Kidney capillary endothelial cell (primary cell): ENCODE data around the gene ANKLE2.
"Not testable (repeated sequence)": the region's sequence is repeated elsewhere in the genome, so short reads cannot be mapped to it uniquely, and the experiment has no call there.

Experiments
- DNase-seq: peaks from one replicate; pipeline ENCODE4 v3.0.0-alpha.2; 2018; ENCODE audit warnings: low spot score

Gene ANKLE2

DNA sequence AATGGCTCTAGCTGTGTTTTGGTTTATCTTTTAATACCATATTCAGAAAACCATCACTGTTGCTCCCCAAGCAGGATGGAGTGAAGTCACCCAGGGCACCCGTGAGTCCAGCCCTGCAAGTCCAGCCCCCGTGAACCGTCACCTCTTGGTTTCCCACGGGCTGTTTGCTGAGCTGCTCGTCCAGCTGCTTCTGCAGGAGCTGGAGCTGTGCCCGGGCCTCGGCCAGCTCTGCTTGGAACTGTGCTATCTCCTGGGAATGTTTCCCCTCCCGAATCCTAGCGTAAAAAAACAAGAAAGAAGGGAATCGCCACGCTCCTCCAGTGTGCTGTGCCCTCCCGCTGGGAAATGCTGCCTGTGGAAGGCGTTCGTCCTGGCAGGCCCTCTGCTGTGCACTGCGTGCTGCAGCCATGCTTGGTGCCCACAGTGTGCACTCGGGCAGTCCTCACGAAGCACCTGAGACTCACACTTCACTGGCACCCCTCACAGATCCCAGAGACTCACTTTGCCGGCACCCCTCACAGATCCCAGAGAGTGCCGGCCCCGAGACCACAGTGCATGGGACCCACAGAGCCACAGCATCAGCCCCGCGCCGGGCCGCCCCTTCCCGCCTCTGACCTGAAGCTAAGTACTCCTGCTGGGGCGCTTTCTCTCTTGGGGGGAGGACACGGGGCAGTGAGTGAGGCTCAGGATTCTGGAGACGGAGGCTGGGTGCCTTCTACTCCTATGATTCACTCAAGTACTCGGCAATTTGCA is 15.4 kb upstream of the ANKLE2 start:
- DNase-seq, result no peak

DNA sequence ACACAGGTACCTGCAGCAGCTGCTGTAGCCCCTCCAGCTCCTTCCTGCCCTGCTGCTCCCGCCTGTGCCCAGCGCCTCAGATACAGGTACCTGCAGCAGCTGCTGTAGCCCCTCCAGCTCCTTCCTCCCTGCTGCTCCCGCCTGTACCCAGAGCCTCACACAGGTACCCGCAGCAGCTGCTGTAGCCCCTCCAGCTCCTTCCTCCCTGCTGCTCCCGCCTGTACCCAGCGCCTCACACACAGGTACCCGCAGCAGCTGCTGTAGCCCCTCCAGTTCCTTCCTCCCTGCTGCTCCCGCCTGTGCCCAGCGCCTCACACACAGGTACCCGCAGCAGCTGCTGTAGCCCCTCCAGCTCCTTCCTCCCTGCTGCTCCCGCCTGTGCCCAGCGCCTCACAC is 14.6 kb upstream of the ANKLE2 start:
- DNase-seq, result not testable (repeated sequence)

DNA sequence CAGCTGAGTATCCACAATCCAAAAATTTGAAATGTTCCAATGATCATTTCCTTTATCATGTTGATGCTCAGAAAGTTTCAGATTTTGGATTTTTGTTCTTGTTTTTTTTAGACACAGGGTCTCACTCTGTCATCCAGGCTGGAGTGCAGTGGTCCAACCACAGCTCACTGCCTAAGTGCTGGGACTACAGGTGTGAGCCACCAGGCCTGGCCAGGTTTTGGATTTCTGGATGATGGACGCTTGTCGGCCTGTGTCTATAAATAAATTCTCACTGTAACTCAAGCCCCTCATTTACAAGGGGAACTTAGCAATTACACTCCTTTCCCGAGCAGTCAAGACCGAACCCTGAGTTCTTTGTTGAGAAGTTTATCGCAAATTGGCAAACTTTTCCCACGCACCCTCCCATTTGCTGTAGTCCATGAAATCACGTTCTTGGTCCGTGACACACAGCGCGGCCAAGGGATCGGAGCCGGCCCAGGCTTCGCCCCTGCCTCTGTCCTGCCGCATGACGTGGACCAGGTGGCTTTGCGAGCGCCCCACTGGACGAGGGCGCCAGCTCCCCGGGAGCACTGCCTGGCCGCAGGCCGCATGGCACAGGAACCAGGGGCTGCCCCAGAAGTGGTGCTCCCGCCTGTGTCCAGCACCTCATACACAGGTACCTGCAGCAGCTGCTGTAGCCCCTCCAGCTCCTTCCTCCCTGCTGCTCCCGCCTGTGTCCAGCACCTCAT is 14.0 kb upstream of the ANKLE2 start:
- DNase-seq, result no peak

DNA sequence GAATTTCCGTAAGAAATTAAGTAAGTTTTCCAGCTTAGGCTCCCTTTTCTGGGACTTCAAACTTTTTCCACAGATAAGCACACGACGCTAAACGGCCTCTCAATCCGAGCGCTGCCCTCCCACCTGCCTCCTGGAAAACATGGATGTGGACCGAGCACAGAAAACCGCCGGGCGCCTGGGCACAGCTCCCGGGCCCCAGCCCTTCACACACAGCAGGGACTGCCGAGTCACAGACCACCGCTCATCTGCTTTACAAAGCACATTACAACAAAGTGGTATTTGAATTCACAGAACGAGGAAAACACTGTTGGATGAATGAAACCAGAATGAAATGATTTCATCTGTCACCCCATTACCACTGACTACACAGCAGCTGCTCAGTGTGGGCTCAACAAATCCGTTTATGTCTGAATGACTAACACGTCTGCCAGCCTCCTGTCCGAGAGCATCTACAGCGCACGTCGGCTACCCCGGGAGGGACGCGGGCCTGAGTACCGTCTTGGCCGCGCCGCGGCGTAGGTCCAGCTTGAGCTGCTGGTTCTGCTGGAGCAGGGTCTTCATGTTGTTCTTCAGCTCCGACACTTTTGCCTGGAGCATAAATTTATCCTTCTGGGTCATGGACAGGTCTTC is 13.1 kb upstream of the ANKLE2 start:
- DNase-seq, result no peak

DNA sequence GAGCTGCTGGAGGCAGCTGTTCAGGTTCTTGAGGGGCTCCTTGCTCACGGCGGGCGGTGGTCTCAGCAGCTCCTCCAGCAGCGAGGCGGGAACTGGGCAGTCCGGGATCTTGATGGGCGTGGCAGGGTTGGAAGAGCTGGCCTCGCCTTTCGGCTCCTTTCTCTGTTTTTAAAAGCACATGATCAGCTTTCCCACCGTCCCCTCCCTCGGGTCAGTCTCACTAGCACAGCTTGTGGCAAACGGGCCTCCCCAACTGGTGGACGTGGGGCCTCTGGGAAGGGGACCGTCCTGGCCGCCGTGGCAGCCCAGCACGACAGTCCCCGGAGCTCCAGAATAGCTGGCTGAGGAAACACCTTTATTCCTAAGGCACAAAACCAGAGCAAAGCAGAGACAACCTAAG is 12.5 kb upstream of the ANKLE2 start:
- no peak for DNase-seq

DNA sequence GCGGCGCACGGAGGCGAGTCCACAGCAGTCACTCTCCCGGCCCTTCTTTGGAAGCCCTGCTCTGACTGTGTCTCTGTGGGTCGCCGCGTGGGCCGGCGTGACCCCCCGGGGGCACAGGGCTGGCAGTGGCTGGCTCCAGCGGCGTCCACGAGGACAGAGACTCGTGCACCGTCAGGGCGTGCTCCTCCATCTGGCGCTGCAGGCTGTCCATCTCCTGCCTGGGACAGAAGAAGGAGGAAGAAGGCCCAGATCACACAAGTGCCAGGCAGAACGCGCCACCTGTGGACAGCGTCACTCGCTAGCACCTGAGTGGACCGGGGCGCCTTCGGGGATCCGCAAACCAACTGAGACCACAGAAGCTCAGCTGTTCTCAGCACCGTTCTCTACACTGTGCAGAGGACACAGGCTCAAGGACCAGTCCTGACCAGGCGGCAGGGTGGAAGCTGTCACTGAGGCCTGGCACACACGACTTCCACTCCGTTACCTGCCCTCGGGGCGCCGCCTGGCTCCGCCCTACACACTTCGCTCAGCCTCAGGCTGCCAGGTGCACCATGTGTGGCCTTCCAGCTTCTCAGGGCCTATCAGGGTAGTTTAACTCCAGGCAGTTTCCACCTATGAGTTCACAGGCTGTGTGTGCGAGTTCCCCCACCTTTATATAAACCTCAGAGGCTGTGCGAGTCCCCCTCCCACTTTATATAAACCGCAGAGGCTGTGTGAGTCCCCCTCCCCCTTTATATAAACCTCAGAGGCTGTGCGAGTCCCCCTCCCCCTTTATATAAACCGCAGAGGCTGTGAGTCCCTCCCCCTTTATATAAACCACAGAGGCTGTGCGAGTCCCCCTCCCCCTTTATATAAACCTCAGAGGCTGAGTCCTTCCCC is 11.7 kb upstream of the ANKLE2 start:
- no peak for DNase-seq

DNA sequence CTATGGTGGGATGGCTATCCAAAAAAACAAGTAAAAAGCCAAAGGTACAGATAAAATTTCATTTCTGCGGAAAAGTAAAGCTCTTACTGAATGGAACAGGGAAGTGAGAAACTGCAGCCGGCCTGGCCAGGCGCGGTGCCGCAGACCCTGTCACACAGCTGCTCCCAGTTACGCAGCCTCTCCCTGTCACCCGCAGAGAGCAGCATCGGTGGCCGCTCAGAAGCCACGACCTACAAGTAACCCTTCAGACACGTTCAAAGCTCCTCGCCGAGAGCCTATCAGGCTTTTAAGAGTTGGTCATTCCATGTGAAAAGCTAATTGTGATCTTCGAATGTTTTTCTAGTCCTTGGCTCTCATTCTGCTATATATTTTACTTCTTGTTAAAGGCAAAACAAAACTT is 11.0 kb upstream of the ANKLE2 start:
- no peak for DNase-seq

DNA sequence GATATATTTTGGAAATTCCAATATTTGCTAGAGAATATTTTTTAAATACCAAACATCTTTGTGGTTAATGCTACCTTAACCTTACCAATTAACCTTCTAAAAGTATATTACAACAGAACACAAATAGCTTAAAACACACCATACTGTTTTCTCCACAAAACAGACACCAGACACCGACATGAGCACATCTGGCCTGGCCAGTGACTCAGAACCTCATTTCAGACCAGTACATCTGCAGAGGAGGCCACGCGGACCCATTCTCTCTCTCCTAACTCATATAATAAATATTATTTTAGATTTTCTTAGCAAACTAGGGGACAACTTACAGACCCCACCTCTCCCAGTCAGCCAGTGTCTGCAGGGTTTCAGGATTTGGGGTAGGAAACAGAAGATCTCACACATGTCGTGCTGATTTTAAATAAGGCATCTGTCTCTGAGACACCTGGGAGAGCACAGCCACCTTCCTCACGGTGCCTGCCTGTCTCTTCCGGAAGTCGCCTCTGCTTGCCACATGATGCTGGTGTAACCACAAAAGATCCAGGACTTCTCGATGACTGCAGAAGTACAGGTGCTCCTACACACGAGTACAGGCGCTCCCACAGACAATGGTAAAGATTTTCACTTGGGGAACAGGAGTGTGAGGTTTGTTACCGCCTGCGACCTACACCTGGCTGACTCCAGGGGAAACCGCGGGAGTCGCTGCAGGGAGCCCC is 9.7 kb upstream of the ANKLE2 start:
- no peak for DNase-seq

DNA sequence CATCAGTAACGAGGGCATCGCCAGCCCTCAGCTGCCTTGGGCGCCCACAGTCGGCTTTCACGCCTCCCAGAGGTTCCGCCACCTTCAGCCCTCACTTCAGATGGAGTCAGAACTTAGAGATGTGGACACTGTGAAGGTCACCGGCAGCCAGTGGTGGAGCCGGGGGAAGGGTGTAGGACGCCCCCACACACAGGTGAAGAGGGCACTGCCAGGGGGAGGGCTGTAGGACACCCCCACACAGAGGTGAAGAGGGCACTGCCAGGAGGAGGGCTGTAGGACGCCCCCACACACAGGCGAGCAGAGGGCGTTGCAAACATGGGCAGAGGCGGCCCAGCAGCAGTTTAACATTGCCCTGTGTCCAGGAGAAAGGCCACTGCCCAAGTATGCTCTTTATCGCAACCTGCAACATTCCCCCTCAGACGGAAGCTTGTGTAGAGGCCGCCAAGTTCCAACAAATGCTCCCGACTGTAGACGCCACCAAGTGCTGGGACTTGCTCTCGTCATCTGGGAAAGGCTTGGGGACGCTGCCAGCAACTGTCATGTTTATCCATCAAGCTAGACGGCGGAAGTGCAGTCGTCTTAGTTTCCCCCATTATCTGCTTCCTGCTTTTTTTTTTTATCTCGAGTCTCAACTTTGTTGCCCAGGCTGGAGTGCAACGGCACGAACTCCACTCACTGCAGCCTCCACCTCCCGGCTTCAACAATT is 4.9 kb upstream of the ANKLE2 start:
- peak; percentile 85 for DNase-seq

DNA sequence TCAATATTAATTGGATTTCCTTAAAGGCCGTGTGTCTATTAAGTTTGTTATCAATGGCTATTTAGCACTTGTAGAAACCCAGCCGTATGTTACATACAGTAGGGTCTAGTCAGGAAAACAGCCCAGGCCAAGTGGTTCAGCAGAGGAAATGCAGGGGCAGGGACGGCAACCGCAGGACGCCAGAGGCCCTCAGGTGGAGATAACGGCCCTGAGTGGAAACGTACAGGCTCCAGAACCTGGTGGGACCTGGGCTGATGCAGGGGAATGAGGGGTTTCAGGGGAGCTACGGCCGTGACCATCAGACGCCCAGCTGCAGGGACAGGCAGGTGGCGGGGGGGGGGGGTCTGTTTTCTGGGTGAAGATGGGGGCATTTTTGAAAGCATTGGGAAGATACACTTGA is 3.7 kb upstream of the ANKLE2 start:
- no peak for DNase-seq

DNA sequence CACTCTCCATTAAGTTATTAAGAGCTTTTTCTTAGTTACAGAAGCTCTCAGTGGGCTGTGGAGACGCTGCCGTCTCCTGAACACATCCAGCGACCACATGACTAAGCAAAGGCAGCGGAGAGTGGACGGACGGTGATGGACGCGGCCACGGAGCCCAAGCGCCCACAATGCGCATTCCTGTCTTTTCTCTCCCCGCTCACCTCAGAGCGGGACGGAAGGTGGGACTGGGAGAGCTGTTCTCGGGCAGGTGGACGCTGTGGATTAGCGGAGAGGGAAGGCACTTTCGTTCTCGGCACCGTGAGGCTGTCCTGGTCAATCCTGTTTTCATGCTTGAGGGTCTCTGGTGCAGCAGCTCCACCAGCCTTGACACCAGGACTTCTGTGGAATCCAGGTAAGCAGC is 2.6 kb upstream of the ANKLE2 start:
- DNase-seq, result no peak

DNA sequence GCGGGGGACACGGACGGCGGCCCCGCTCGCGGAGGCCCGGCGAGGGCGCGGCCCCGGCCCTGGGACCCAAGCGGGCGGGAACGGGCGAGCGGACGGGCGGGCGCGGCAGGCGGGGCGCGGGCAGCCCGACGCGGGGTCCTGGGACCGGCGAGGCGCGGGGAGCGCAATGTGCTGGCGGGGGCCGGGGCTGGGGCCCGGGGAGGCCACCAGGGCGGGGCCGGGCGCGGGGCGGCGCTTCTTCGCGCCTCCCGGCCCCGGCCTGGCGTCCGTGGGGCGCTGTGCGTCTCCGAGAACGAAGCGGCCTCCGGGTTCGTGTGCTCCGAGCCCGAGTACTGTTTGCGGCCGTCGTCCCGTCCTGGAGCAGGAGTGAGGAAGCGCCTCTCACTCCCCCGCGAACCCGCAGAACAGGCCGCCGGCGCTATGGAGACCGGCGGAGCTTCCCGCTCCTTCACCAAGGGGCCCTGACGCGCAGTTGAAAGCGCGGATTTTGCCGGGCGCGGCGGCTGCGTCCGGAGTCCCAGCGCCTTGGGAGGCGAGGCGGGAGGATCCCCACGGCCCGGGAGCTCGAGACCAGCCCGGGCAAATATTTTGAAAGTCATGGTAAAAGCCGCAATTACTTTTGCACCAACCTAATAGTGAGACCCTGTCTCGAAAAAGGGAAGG is 420 bp upstream of the ANKLE2 start:
- peak; percentile 82 for DNase-seq

DNA sequence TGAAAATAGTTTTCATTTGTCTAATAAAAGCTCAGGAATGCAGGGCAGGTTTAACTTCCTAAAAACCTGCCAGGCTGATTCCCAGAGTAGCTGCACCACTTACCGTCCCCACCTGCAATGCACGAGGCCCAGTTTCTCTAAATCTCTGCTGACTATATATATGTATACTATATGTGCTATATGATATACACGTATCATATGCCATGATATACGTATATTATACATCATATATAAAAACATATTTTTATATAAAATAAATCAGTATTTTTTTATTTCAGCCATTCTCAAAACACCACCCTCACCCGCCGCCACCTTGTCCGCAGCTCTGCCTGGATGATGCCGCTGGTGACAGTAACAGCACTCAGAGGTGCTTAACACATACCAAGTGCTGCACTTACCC is 2.3 kb downstream of the ANKLE2 start:
- no peak for DNase-seq

DNA sequence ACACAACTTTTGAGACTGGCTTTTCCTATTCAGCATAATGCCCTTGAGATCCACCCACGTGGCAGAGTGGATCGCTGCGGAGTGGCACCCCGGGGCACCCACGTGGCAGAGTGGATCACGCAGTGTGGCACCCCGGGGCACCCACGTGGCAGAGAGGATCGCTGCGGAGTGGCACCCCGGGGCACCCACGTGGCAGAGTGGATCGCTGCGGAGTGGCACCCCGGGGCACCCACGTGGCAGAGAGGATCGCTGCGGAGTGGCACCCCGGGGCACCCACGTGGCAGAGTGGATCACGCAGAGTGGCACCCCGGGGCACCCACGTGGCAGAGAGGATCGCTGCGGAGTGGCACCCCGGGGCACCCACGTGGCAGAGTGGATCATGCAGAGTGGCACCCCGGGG is 2.8 kb downstream of the ANKLE2 start:
- DNase-seq, result not testable (repeated sequence)

DNA sequence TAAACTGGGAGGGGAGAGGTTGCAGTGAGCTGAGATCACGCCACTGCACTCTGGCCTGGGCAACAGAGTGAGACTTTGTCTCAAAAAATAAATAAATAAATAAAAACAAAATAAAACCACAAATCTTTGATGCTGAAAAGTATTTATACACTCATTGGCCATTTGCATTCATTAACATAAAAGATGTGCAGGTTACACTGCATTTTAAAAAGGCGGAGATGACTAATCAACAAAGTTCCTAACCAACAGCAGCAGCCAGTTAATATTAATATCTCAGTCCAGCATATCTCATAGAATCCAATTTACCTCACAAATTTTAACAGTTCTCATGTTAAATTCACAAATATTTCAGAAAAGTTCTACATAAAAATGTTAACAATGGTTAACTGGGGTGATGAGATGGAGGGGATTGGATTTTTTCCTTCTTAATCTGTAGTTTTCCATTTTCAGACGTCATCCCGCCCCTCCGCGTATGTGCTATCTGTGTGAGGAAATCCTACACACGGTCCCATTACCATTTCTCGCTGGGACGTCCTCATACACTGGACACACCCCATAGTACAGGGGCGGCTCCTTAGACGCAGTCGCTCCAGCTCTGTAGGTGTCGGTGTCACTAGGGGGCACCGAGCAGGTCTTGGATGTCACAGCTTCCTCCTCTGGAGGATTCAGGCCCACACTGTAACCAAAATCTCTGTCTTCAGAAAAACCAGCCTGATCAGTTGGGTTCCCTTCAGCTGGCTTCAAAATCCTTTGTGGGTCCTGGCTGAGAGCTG is 7.3 kb downstream of the ANKLE2 start:
- no peak for DNase-seq

DNA sequence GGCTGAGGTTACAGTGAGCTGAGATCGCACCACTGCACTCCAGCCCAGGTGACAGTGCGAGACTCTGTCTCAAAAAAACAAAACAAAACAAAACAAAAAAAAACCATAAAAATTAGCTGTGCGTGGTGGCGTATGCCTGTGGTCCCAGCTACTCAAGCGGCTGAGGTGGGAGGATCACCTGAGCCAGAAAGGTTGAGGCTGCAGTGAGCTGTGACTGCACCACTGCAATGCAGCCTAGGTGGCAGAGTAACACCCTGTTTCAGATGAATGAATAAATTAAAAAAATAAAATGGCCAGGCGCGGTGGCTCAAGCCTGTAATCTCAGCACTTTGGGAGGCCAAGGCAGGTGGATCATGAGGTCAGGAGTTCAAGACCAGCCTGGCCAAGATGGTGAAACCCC is 8.0 kb downstream of the ANKLE2 start:
- DNase-seq, result not testable (repeated sequence)

DNA sequence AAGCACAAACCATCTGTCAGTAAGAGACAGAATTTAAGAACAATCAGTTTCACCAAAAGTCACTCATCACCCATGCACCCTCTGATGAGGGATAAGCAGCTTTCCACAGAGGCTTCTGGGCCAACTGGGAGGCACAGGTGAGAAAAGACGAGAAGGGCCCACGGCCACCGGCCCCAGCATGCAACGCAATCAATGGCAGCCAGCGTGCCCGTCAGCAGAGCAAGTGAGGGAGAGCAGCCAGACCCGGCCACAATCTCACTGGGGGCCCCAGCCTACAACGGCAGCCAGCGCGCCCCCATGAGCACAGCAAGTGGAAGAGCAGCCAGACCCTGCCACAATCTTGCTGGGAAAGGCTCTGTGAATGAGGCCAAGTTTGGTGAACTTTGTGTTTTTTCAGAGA is 13.3 kb downstream of the ANKLE2 start:
- DNase-seq, result no peak

DNA sequence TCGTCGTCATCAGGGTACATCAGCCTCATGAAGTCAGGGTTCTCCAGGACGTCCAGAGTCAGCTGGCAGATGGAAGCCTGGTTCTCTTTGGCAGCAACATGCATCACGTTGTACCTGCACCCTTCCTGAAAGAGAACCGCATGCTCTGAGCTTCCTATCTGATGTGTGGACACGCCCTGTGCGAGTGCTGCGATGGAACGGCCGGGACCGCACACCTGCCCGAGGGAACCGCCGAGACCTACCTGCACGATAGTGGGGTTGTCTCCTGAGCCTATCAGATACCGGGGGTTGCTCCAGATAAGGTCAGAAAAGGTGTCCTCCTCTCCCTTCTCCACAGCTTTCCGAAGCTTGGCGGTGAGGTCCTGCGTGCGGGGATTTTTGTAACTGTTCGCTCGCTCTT is 13.7 kb downstream of the ANKLE2 start:
- no peak for DNase-seq

DNA sequence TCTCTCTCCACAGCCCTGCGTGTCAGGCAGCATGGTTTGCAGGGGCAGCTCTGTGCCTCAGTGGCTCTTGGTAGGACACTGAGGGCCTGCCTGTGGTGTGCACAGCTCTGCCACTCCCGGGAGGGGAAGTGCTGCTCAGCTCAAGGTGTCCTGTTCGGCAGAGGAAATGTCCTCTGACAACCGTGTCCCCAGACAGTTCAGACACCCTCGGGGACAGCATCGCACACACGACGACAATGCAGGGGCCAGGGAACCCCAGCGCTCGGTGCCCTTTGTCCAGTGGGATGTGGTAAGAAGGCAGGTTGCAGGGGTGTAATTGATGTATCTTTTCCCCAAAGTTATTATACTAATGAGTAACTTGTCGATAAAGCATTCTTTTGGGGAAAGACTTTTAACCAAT is 14.2 kb downstream of the ANKLE2 start:
- no peak for DNase-seq

DNA sequence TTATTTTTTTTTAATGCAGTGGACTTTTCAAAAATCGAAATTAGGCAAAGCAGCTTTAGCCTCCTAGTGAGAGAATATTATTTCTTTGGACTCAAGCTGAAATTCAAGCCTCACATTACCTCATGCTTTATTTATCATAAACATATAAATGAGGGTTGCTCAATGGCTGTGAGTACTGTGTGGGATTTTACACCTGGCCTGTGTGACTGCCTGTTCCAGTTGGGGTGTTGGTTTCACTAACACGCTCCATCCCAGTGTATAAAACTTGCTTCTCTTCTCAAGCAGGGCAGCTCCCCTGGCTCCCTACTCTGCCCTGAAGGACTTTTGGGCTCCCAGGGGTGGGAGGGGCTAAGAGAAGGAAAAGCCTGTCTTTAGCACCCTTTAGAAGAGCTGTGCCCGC is 15.0 kb downstream of the ANKLE2 start:
- no peak for DNase-seq
